HL-60 (cell line): ENCODE results near the gene SVEP1.

Experiments
- CTCF ChIP-seq: IDR thresholded peaks from one replicate; pipeline ENCODE4 v1.5.1; 2011; ENCODE audit warnings: low read length, control low read depth, inconsistent platforms; ENCODE audit not compliant: insufficient read depth
- GABPA ChIP-seq: IDR thresholded peaks from 2 replicates; pipeline ENCODE4 v1.6.1; 2012; ENCODE audit warnings: low read depth
- POLR2AphosphoS5 ChIP-seq: IDR thresholded peaks from 2 replicates; pipeline ENCODE4 v1.6.1; 2012; ENCODE audit warnings: low read depth
- REST ChIP-seq: IDR thresholded peaks from 2 replicates; pipeline ENCODE4 v1.6.1; 2012; ENCODE audit warnings: low read depth; ENCODE audit not compliant: insufficient replicate concordance
- SPI1 ChIP-seq: IDR thresholded peaks from 2 replicates; pipeline ENCODE4 v1.6.1; 2012; ENCODE audit warnings: low read depth, mild to moderate bottlenecking, borderline replicate concordance

GRCh38 chr9:110399983-110400382 is 179.6 kb downstream of the SVEP1 start:
- TF ChIP-seq GABPA, result no peak
- TF ChIP-seq CTCF, result no peak
- no peak for TF ChIP-seq POLR2AphosphoS5
- no peak for TF ChIP-seq REST
- TF ChIP-seq SPI1, result no peak
